DMS153 treated with DMSO at 0.1 percent for 48 hours (cell line): Measurements from ENCODE around the gene SORCS2.

Source experiments
- DNase-seq: peaks from one replicate; lab custom pipeline; 2025; ENCODE audit not compliant: unreplicated experiment; lab: John Stamatoyannopoulos, UW

The SORCS2 gene

GRCh38 chr4:7301126-7301785, 108.9 kb downstream of the SORCS2 start:
- no peak for DNase-seq

- DNase-seq: no peak
These were observed 109.7 kb downstream of the SORCS2 start for GRCh38 chr4:7301846-7302630.

- no peak for DNase-seq
These were observed 110.6 kb downstream of the SORCS2 start for GRCh38 chr4:7302781-7303404.

GRCh38 chr4:7303561-7303960, 111.2 kb downstream of the SORCS2 start:
- DNase-seq: no peak

GRCh38 chr4:7304436-7304835, 112.1 kb downstream of the SORCS2 start:
- no peak for DNase-seq

GRCh38 chr4:7306021-7306965, 114.0 kb downstream of the SORCS2 start:
- no peak for DNase-seq

GRCh38 chr4:7306986-7307385, 114.6 kb downstream of the SORCS2 start:
- DNase-seq: no peak

GRCh38 chr4:7307394-7308099, 115.2 kb downstream of the SORCS2 start:
- no peak for DNase-seq

- DNase-seq: no peak
These were observed 116.8 kb downstream of the SORCS2 start for GRCh38 chr4:7309181-7309580.

GRCh38 chr4:7309636-7310390, 117.5 kb downstream of the SORCS2 start:
- DNase-seq: no peak

GRCh38 chr4:7310451-7310850, 118.1 kb downstream of the SORCS2 start:
- DNase-seq: no peak

- no peak for DNase-seq
These were observed 118.9 kb downstream of the SORCS2 start for GRCh38 chr4:7311205-7311604.

GRCh38 chr4:7312691-7313090, 120.4 kb downstream of the SORCS2 start:
- no peak for DNase-seq

GRCh38 chr4:7313347-7313811, 121.0 kb downstream of the SORCS2 start:
- no peak for DNase-seq

- no peak for DNase-seq
These were observed 121.7 kb downstream of the SORCS2 start for GRCh38 chr4:7313991-7314390.

GRCh38 chr4:7315286-7315685, 122.9 kb downstream of the SORCS2 start:
- no peak for DNase-seq

- no peak for DNase-seq
These were observed 123.6 kb downstream of the SORCS2 start for GRCh38 chr4:7315935-7316334.

- DNase-seq: no peak
These were observed 126.7 kb downstream of the SORCS2 start for GRCh38 chr4:7319024-7319423.

- no peak for DNase-seq
These were observed 128.0 kb downstream of the SORCS2 start for GRCh38 chr4:7320206-7320797.
